ENCODE results near the gene PIPOX.

DNA sequence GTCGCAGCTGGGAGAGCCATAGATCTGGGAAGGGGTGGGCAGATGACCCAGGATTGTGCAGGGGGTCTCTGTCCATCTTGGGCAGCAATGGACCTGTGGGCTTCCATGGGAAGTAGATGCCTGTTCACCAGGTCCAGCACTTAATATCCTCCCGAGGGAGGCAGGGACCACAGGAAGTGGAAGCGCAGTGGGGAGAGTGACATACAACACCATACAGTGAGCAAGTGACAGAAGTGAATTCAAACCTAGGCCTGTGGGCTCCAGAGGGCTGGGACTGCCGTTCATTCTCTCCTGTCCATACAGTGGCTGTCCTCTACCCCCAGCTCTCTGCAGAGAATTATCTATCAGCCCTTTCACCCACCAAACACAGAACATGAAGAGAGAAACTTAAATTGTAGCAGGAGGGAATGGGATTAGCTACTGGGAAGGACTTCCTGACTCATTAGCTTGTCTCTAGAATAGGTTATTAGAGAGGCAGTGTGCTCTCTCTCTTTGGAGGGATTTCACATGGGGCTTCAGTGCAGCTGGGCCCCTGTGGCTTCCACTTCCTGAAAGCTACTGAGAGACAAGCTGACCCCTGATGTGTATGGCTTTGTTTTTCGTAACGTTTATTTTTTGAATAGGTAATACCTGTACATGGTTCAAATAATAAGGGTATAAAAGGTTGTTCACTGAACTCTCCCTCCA is 24.0 kb upstream of the PIPOX start:
- TF ChIP-seq CTCF (IDR thresholded peaks at IDR 0.05) (no peak), POLR2A (IDR thresholded peaks at IDR 0.05) (no peak)

Measured in gastroesophageal sphincter (tissue), 3 donors.